BJ (cell line): ENCODE measurements around the gene SV2C. TPM values are rescaled to one million over a fixed set of nuclear protein-coding genes. Genes with fewer than 3 reads are reported as not detected.

Experiments used
- CTCF ChIA-PET: fragments of 350-600 bp; formaldehyde crosslinking; extraction: SDS; loops from one replicate; lab custom pipeline; 2021; ENCODE audit warnings: antibody characterized with exemption, inconsistent platforms; lab: Yijun Ruan, JAX
- POLR2A ChIA-PET: fragments of 300-600 bp; sonication (Branson Sonifier 250); formaldehyde crosslinking; extraction: SDS; loops from one replicate; lab custom pipeline; 2021; ENCODE audit warnings: antibody characterized with exemption; lab: Charles Lee
- DNase-seq: peaks from one replicate; pipeline ENCODE4 v3.0.0-alpha.2; 2011; ENCODE audit warnings: low read depth
- H3K27me3 ChIP-seq: 2 replicates; pipeline ENCODE4 v1.6.0; 2011; ENCODE audit warnings: low read length; ENCODE audit not compliant: control insufficient read depth, insufficient read depth
- H3K36me3 ChIP-seq: 2 replicates; pipeline ENCODE4 v1.5.1; 2011; ENCODE audit warnings: low read length; ENCODE audit not compliant: control insufficient read depth, insufficient read depth
- H3K4me3 ChIP-seq: 2 replicates; pipeline ENCODE4 v1.5.1; 2011; ENCODE audit warnings: low read depth, mild to moderate bottlenecking, control low read depth, low read length
- polyA plus RNA-seq: library from polyadenylated mRNA; depleted of rRNA; stranded (reverse); fragments of >200 nt; gene quantifications from 2 replicates; pipeline ENCODE4 v1.2.3, GENCODE V29; 2011
- TF ChIP-seq, protein P1 (sequence below): IDR thresholded peaks from 2 replicates; pipeline ENCODE4 v1.5.1; 2011; ENCODE audit warnings: low read depth, mild to moderate bottlenecking, control low read depth, inconsistent platforms, low read length, moderate library complexity; ENCODE audit not compliant: insufficient read depth

The SV2C gene
- polyA plus RNA-seq, 1 experiment: not detected

GRCh38 chr5:76152700-76153099 is 69.5 kb downstream of the SV2C start:
- DNase-seq: no peak
- Histone ChIP-seq H3K27me3 (no peaks in the 10 kb centered on the region), H3K36me3 (no peaks in the 10 kb centered on the region), H3K4me3 (no peak overlapping the region)
- CTCF ChIA-PET: no interaction called here
- POLR2A ChIA-PET: no interaction called here
- TF ChIP-seq, protein P1, sequence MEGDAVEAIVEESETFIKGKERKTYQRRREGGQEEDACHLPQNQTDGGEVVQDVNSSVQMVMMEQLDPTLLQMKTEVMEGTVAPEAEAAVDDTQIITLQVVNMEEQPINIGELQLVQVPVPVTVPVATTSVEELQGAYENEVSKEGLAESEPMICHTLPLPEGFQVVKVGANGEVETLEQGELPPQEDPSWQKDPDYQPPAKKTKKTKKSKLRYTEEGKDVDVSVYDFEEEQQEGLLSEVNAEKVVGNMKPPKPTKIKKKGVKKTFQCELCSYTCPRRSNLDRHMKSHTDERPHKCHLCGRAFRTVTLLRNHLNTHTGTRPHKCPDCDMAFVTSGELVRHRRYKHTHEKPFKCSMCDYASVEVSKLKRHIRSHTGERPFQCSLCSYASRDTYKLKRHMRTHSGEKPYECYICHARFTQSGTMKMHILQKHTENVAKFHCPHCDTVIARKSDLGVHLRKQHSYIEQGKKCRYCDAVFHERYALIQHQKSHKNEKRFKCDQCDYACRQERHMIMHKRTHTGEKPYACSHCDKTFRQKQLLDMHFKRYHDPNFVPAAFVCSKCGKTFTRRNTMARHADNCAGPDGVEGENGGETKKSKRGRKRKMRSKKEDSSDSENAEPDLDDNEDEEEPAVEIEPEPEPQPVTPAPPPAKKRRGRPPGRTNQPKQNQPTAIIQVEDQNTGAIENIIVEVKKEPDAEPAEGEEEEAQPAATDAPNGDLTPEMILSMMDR: no peak

- CTCF ChIA-PET: no interaction called here
- POLR2A ChIA-PET: no interaction called here
- H3K27me3 ChIP-seq: no peaks in the 10 kb centered on the region
- no peak for DNase-seq
- no peaks in the 10 kb centered on the region for H3K36me3 ChIP-seq
- H3K4me3 ChIP-seq: no peak overlapping the region
- TF ChIP-seq, protein P1: no peak
Measured at GRCh38 chr5:76153271-76153670, 70.1 kb downstream of the SV2C start.

- no peak for DNase-seq
- Histone ChIP-seq H3K4me3 (no peak overlapping the region), H3K36me3 (no peaks in the 10 kb centered on the region), H3K27me3 (no peaks in the 10 kb centered on the region)
- ChIA-PET CTCF (interaction anchor here (0.6 kb wide), 1 partner anchor 311 kb away, joined by 3 read pairs; no protein-coding TSS in a partner anchor), POLR2A (no interaction called here)
- TF ChIP-seq, protein P1: no peak
Measured at GRCh38 chr5:76154009-76154690, 71.0 kb downstream of the SV2C start.

- no peak for DNase-seq
- POLR2A ChIA-PET: no interaction called here
- H3K36me3 ChIP-seq: no peaks in the 10 kb centered on the region
- no peak overlapping the region for H3K4me3 ChIP-seq
- H3K27me3 ChIP-seq: no peaks in the 10 kb centered on the region
- TF ChIP-seq, protein P1: no peak
- CTCF ChIA-PET: interaction anchor here (2.0 kb wide), 1 partner anchor 19 kb away, joined by 8 read pairs; no protein-coding TSS in a partner anchor
Measured at GRCh38 chr5:76155536-76155935, 72.4 kb downstream of the SV2C start.

DNA sequence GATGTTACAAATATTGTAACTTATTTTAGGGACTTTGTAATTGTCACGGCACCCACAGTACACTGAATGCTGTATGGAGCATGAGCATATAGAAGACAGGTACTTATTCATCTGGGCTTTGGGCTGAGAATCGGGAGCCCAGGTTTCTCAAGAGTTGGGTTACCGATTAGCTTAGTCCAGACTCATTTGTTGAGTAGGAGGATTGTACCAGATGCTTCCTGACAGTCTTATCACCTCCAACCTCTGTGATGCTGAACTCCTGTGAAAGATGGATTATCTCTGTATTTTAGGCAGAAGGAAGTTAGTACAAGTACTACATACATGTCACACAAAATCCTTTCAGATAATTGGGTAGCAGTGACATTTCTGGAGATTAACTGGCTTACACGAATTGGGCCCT is 79.2 kb downstream of the SV2C start:
- POLR2A ChIA-PET: no interaction called here

More for the DNA sequence above, 79.2 kb downstream of the SV2C start:
- TF ChIP-seq, protein P1: no peak
- Histone ChIP-seq H3K4me3 (no peak overlapping the region), H3K27me3 (no peaks in the 10 kb centered on the region), H3K36me3 (no peaks in the 10 kb centered on the region)
- DNase-seq: no peak
- CTCF ChIA-PET: interaction anchor here (1.7 kb wide), 1 partner anchor 13 kb away, joined by 4 read pairs; no protein-coding TSS in a partner anchor
